ENCODE data around the gene CD226. TPM values are rescaled to one million over a fixed set of nuclear protein-coding genes. Genes with fewer than 3 reads are reported as not detected.
"Not testable (repeated sequence)": the region's sequence is repeated elsewhere in the genome, so short reads cannot be mapped to it uniquely, and the experiment has no call there.

Gene CD226
- total and polyA plus RNA-seq, 2 experiments from 2014 or later, result 0.05 to 2.1 TPM

DNA sequence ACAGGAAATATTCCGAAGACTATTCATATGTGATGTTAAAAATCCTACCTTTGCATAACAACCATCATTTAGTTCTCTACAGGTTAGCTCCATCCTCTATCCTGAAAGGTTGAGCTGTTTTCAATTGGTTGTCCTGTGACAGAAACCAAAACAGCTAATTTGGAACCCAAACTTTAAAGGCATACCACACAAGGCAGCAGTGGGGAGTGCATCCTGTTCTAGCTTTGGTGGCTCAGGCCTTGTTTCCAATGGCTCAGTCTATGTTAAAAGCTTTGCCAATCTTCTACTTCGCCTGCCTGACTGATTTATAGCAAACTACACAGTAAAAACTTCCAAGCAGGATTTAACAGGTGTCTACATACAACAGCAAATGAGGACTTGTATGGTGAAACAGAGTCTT is 3.2 kb downstream of the CD226 start:
- no peaks in the 10 kb centered on the region for H3K27me3 ChIP-seq (replicated peaks; ENCODE audit: insufficient read depth)
- H3F3A ChIP-seq (ENCODE audit: insufficient read depth), result no peaks in the 10 kb centered on the region
- DNase-seq, result no peak
- no peak for TF ChIP-seq EZH2 (IDR thresholded peaks at IDR 0.05; ENCODE audit: insufficient read depth, poor library complexity, severe bottlenecking)
- no peak for TF ChIP-seq EZH2phosphoT487 (IDR thresholded peaks at IDR 0.05; ENCODE audit: insufficient read depth, low read depth)
- WGBS, 2 experiments (ENCODE audit: low coverage in 1 of 2, low lambda C conversion rate in 2 of 2, missing lambda C conversion rate in 2 of 2), result 99 to 100% methylated on average over 2 of the region's 2 CpGs
- no peak overlapping the region for H3K27ac ChIP-seq
- H4K20me1 ChIP-seq (ENCODE audit: insufficient read depth), result no peaks in the 10 kb centered on the region
- no peaks in the 10 kb centered on the region for H3K79me2 ChIP-seq (ENCODE audit: insufficient read depth)
- no peaks in the 10 kb centered on the region for H3K4me1 ChIP-seq (ENCODE audit: insufficient read depth)
- H2AFZ ChIP-seq, result no peak overlapping the region
- no peaks in the 10 kb centered on the region; the same call in 1 of the 2 replicates for H3K36me3 ChIP-seq (ENCODE audit: low read depth)
- no peaks in the 10 kb centered on the region for H3K9me3 ChIP-seq (ENCODE audit: low read depth)
- no peak overlapping the region for H3K4me2 ChIP-seq (ENCODE audit: unreplicated experiment)
- H3K4me3 ChIP-seq, result no peak overlapping the region
- H3K9ac ChIP-seq, result no peak overlapping the region
- H3K9me2 ChIP-seq (ENCODE audit: insufficient read depth), result no peaks in the 10 kb centered on the region
- in situ Hi-C loops (cut with MboI), result no loop called here

DNA sequence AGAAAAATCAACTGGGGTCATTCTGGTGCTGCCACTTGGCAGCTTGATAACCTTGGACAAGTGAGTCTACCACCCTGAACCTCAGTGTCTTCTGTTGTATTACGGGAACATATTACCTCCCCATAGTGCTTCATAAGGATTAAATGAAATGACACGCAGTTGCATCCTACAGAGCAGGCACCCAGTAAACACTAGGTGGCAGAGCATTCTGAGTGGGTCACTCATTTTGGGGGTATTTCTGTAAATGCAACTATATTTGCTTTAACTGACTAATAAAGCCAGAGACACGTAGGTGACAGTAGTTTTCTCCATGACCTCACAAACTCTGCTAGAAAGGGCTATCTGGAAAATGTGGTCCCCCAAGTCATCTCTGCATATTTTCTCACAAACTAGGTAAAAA is 4.7 kb downstream of the CD226 start:
- Histone ChIP-seq H3K27ac (no peak overlapping the region), H3K79me2 (ENCODE audit: insufficient read depth) (no peaks in the 10 kb centered on the region), H3K4me3 (no peak overlapping the region), H2AFZ (no peak overlapping the region), H3K9me3 (ENCODE audit: low read depth) (no peaks in the 10 kb centered on the region), H3K4me2 (ENCODE audit: unreplicated experiment) (no peak overlapping the region), H3K27me3 (replicated peaks; ENCODE audit: insufficient read depth) (no peaks in the 10 kb centered on the region), H4K20me1 (ENCODE audit: insufficient read depth) (no peaks in the 10 kb centered on the region), H3K4me1 (ENCODE audit: insufficient read depth) (no peaks in the 10 kb centered on the region), H3F3A (ENCODE audit: insufficient read depth) (no peaks in the 10 kb centered on the region), H3K36me3 (ENCODE audit: low read depth) (no peaks in the 10 kb centered on the region; the same call in 1 of the 2 replicates), H3K9ac (no peak overlapping the region), H3K9me2 (ENCODE audit: insufficient read depth) (no peaks in the 10 kb centered on the region)
- WGBS, 2 experiments (ENCODE audit: low coverage in 1 of 2, low lambda C conversion rate in 2 of 2, missing lambda C conversion rate in 2 of 2), result 96 to 97% methylated on average over 3 of the region's 3 CpGs
- in situ Hi-C loops (cut with MboI), result no loop called here
- no peak for DNase-seq
- TF ChIP-seq EZH2 (IDR thresholded peaks at IDR 0.05; ENCODE audit: insufficient read depth, poor library complexity, severe bottlenecking) (no peak), EZH2phosphoT487 (IDR thresholded peaks at IDR 0.05; ENCODE audit: insufficient read depth, low read depth) (no peak)

DNA sequence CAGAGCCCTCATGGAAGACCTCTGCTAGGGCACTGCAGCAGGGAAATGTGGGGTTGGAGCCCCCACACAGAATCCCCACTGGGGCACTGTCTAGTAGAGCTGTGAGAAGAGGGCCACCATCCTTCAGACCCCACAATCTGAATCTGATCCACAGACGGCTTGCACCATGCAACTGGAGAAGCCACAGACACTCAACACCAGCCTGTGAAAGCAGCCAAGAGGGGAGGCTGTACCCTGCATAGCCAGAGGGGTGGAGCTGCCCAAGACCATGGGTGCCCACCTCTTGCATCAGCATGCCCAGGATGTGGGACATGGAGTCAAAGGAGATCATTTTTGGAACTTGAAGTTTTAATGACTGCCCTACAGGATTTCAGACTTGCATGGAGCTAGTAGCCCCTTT is 6.5 kb downstream of the CD226 start:
- Histone ChIP-seq H3K9me2 (ENCODE audit: insufficient read depth) (no peaks in the 10 kb centered on the region), H3K4me2 (ENCODE audit: unreplicated experiment) (no peak overlapping the region), H3F3A (ENCODE audit: insufficient read depth) (no peaks in the 10 kb centered on the region), H3K36me3 (ENCODE audit: low read depth) (no peaks in the 10 kb centered on the region), H3K4me3 (no peak overlapping the region), H3K4me1 (ENCODE audit: insufficient read depth) (no peaks in the 10 kb centered on the region), H3K27me3 (replicated peaks; ENCODE audit: insufficient read depth) (no peaks in the 10 kb centered on the region), H3K27ac (no peak overlapping the region), H3K9ac (no peak overlapping the region), H3K9me3 (ENCODE audit: low read depth) (no peaks in the 10 kb centered on the region), H4K20me1 (ENCODE audit: insufficient read depth) (no peaks in the 10 kb centered on the region), H3K79me2 (ENCODE audit: insufficient read depth) (no peaks in the 10 kb centered on the region), H2AFZ (no peak overlapping the region)
- no peak for DNase-seq
- WGBS, 2 experiments (ENCODE audit: low coverage in 1 of 2, low lambda C conversion rate in 2 of 2, missing lambda C conversion rate in 2 of 2), result 94 to 100% methylated on average over 1 of the region's 1 CpG
- TF ChIP-seq EZH2 (IDR thresholded peaks at IDR 0.05; ENCODE audit: insufficient read depth, poor library complexity, severe bottlenecking) (no peak), EZH2phosphoT487 (IDR thresholded peaks at IDR 0.05; ENCODE audit: insufficient read depth, low read depth) (no peak)
- in situ Hi-C loops (cut with MboI), result no loop called here

DNA sequence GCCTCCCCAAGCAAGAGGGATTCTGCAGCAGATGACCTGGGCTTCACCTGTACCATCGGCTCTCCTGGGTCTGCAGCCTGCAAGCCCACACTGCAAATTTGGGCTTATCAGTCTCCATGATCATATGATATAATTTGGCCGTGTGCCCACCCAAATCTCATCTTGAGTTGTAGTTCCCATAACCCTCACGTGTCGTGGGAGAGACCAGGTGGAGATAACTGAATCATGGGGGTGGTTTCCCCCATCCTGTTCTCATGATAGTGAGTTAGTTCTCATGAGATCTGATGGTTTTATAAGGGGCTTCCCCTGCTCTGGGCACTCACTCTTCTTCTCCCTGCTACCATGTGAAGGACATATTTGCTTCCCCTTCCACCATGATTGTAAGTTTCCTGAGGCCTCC is 7.9 kb downstream of the CD226 start:
- H3K4me3 ChIP-seq; H2AFZ ChIP-seq; H3K4me1 ChIP-seq (ENCODE audit: insufficient read depth); H4K20me1 ChIP-seq (ENCODE audit: insufficient read depth); H3K27ac ChIP-seq; H3K9me3 ChIP-seq (ENCODE audit: low read depth); H3K79me2 ChIP-seq (ENCODE audit: insufficient read depth); H3K36me3 ChIP-seq (ENCODE audit: low read depth); H3K27me3 ChIP-seq (replicated peaks; ENCODE audit: insufficient read depth); H3F3A ChIP-seq (ENCODE audit: insufficient read depth); H3K9ac ChIP-seq; DNase-seq; H3K9me2 ChIP-seq (ENCODE audit: insufficient read depth); in situ Hi-C loops (cut with MboI); H3K4me2 ChIP-seq (ENCODE audit: unreplicated experiment): not testable (repeated sequence)
- 94 to 97% methylated on average over 4 of the region's 4 CpGs for WGBS, 2 experiments (ENCODE audit: low coverage in 1 of 2, low lambda C conversion rate in 2 of 2, missing lambda C conversion rate in 2 of 2)

DNA sequence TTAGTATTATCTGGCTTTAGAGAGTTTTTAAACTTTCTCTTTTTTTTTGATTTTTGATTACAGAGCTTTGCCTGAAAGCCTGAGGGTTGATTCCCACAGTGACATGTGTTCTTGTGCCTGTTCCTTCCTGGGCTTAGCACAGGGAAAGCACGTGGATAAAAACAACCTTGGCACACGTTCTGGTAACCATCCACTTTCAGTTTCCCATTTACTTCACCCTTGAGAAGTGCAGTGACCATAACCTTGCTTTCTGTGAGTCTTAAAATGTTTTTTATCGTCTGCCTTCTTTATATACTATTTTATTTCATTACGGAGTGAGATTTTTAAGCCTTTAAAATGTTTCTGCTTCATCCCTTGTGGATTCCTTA is 11.5 kb downstream of the CD226 start:
- Histone ChIP-seq H3K9ac (no peak overlapping the region), H2AFZ (no peak overlapping the region), H3K4me3 (no peak overlapping the region), H3K79me2 (ENCODE audit: insufficient read depth) (no peaks in the 10 kb centered on the region), H3K36me3 (ENCODE audit: low read depth) (no peaks in the 10 kb centered on the region), H3K27ac (no peak overlapping the region), H3K4me1 (ENCODE audit: insufficient read depth) (peaks cover 7% of the 10 kb centered on the region), H3K9me2 (ENCODE audit: insufficient read depth) (no peaks in the 10 kb centered on the region), H3K9me3 (ENCODE audit: low read depth) (no peaks in the 10 kb centered on the region), H3K4me2 (ENCODE audit: unreplicated experiment) (no peak overlapping the region), H3F3A (ENCODE audit: insufficient read depth) (no peaks in the 10 kb centered on the region), H4K20me1 (ENCODE audit: insufficient read depth) (no peaks in the 10 kb centered on the region), H3K27me3 (replicated peaks; ENCODE audit: insufficient read depth) (no peaks in the 10 kb centered on the region)
- in situ Hi-C loops (cut with MboI), result no loop called here
- 62 to 66% methylated on average over 4 of the region's 4 CpGs for WGBS, 2 experiments (ENCODE audit: low coverage in 1 of 2, low lambda C conversion rate in 2 of 2, missing lambda C conversion rate in 2 of 2)
- no peak for TF ChIP-seq EZH2 (IDR thresholded peaks at IDR 0.05; ENCODE audit: insufficient read depth, poor library complexity, severe bottlenecking)
- no peak for TF ChIP-seq EZH2phosphoT487 (IDR thresholded peaks at IDR 0.05; ENCODE audit: insufficient read depth, low read depth)
- no peak for DNase-seq

All from GM23248 (cell line).